ENCODE measurements around the gene MRPL42.

GRCh38 chr12:93441617-93442410 lies 25.5 kb upstream of the MRPL42 start, which contains the start of gene UBE2N:
- TF ChIP-seq CTCF (IDR thresholded peaks at IDR 0.05 in 8 of 11, conservative IDR thresholded peaks at IDR 0.05 in 3 of 11), result peak in 2 of 11 experiments; percentile 20 to 21
- peak in 2 of 3 donors; percentile 27 to 38 for TF ChIP-seq POLR2A (IDR thresholded peaks at IDR 0.05)
- peak; percentile 90 to 95 (median 91) for TF ChIP-seq POLR2AphosphoS5 (IDR thresholded peaks at IDR 0.05)
